Esophagus squamous epithelium (tissue), 5 donors: ENCODE results near the gene ZNF426. TPM values are rescaled to one million over a fixed set of nuclear protein-coding genes. Genes with fewer than 3 reads are reported as not detected.

ENCODE experiments used
- DNase-seq: peaks from one replicate; lab custom pipeline; 2025; lab: John Stamatoyannopoulos, UW
- H3K27ac ChIP-seq, 4 donors: fragments of 200-600 bp; sonication (generic); one replicate each; pipeline ENCODE4 v1.5.1; 2016 to 2019; ENCODE audit warnings: mild to moderate bottlenecking in 1 of 4
- H3K27me3 ChIP-seq, 4 donors: fragments of 200-600 bp; sonication (generic); 1 replicate in 3 of 4; 2 replicates in 1 of 4; pipeline versions ENCODE4 v1.5.1 to v1.6.0; 2017 to 2021; ENCODE audit warnings: antibody characterized with exemption in 1 of 4
- H3K36me3 ChIP-seq, 3 donors: fragments of 200-600 bp; sonication (generic); one replicate each; pipeline ENCODE4 v1.5.1; 2016 to 2019
- H3K4me1 ChIP-seq, 3 donors: fragments of 200-600 bp; sonication (generic); one replicate each; pipeline ENCODE4 v1.5.1; 2017 to 2019
- H3K4me3 ChIP-seq, 4 donors: fragments of 200-600 bp; sonication (generic); 1 replicate in 3 of 4; 2 replicates in 1 of 4; pipeline ENCODE4 v1.5.1; 2016 to 2019; ENCODE audit warnings: mild to moderate bottlenecking in 2 of 4, moderate library complexity in 1 of 4
- H3K9me3 ChIP-seq, 3 donors: fragments of 200-600 bp; sonication (generic); one replicate each; pipeline ENCODE4 v1.5.1; 2016 to 2019
- POLR2A ChIP-seq, 4 donors: fragments of 450-650 bp; IDR thresholded peaks; one replicate each; pipeline ENCODE4 v1.6.1; 2017; ENCODE audit warnings: antibody characterized with exemption in 4 of 4, mild to moderate bottlenecking in 4 of 4, moderate library complexity in 3 of 4
- intact Hi-C: fragments of 100-400 bp; cut with DNase I; formaldehyde crosslinking; loops from one replicate; pipeline ENCODE4 v1.15.0; 2022
- total RNA-seq, 4 donors: library from RNA; depleted of rRNA; stranded (reverse); fragments of >200 nt; gene quantifications; one replicate each; pipeline ENCODE4 v1.1.0, GENCODE V29; 2016
- TF ChIP-seq, protein P1 (sequence below), 6 experiments: fragments of 450-650 bp in 4 of 6; fragments of 200-600 bp in 2 of 6; sonication (generic) in 2 of 6; IDR thresholded peaks; one replicate each; pipeline ENCODE4 v1.5.1; 2016 to 2019; ENCODE audit warnings: antibody characterized with exemption in 6 of 6, mild to moderate bottlenecking in 4 of 6, moderate library complexity in 4 of 6
- donor health status: DM: yes; HTN: yes; CAD: no.

ZNF426 gene
- total RNA-seq, 4 donors from 2014 or later: 18.5 to 21.7 (median 19.3) TPM

DNA sequence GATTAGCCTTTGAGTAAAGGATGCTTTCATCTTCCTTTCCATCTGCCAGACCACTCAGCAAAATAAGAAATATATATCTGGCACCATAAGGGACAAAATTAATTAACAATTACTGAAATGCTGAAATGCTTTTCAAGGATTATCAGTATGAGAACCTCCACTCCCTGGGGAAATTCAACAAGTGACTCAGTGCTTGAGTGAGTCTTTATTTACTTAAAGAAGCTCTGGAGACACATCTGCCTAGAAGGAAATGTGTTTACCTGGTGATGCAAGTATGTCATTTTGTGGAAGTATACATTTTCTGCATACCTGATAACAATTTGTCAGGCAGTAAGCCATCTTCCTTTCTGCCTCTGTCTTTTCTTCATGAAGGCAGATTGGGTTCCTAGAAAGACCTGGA lies 63.5 kb downstream of the ZNF426 start:
- TF ChIP-seq, protein P1, sequence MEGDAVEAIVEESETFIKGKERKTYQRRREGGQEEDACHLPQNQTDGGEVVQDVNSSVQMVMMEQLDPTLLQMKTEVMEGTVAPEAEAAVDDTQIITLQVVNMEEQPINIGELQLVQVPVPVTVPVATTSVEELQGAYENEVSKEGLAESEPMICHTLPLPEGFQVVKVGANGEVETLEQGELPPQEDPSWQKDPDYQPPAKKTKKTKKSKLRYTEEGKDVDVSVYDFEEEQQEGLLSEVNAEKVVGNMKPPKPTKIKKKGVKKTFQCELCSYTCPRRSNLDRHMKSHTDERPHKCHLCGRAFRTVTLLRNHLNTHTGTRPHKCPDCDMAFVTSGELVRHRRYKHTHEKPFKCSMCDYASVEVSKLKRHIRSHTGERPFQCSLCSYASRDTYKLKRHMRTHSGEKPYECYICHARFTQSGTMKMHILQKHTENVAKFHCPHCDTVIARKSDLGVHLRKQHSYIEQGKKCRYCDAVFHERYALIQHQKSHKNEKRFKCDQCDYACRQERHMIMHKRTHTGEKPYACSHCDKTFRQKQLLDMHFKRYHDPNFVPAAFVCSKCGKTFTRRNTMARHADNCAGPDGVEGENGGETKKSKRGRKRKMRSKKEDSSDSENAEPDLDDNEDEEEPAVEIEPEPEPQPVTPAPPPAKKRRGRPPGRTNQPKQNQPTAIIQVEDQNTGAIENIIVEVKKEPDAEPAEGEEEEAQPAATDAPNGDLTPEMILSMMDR (IDR thresholded peaks at IDR 0.05): no peak
- TF ChIP-seq POLR2A (IDR thresholded peaks at IDR 0.05): no peak
- Histone ChIP-seq H3K36me3 (no peaks in the 10 kb centered on the region), H3K4me1 (no peaks in the 10 kb centered on the region), H3K4me3 (no peak overlapping the region), H3K27me3 (no peaks in the 10 kb centered on the region), H3K27ac (no peak overlapping the region), H3K9me3 (peaks cover 0 to 44% (median 3%) of the 10 kb centered on the region in 3 donors)
- intact Hi-C loops: no loop called here
- no peak for DNase-seq

Other genes starting within 250 kb of the ZNF426 start
- 10 to 100 TPM in 1 of 4 donors, 1 to 10 TPM in 3; 4.3 to 17.7 (median 4.5) TPM for gene ZNF699, start 228.8 kb downstream of the ZNF426 start, total RNA-seq
- gene ZNF559, start 214.5 kb downstream of the ZNF426 start, total RNA-seq: 10 to 100 TPM in 1 of 4 donors, 1 to 10 TPM in 3; 4.2 to 10.9 (median 7.0) TPM
- 1 to 10 TPM in 1 of 4 donors, under 1 TPM in 2, not detected in 1; 0.26 to 3.1 (median 0.44) TPM for gene ZNF177, start 175.6 kb downstream of the ZNF426 start, total RNA-seq
- gene ZNF266, start 103.1 kb downstream of the ZNF426 start, total RNA-seq: 10 to 100 TPM in 3 of 4 donors, 1 to 10 TPM in 1; 7.2 to 27.3 (median 10.7) TPM
- not detected for gene ZNF560, start 40.0 kb downstream of the ZNF426 start, total RNA-seq
- gene ZNF121, start 45.9 kb upstream of the ZNF426 start, total RNA-seq: 10 to 100 TPM; 23.7 to 48.6 (median 31.1) TPM
- gene ZNF561, start 82.6 kb upstream of the ZNF426 start, total RNA-seq: 10 to 100 TPM; 31.3 to 52.1 (median 40.8) TPM
- 10 to 100 TPM; 26.3 to 45.6 (median 34.0) TPM for gene ZNF562, start 136.5 kb upstream of the ZNF426 start, total RNA-seq
- gene ZNF846, start 230.1 kb upstream of the ZNF426 start, total RNA-seq: 10 to 100 TPM; 10.8 to 18.5 (median 13.5) TPM